ENCODE measurements around the gene SYT11.

The SYT11 gene

GRCh38 chr1:155867766-155868165 lies 8.4 kb downstream of the SYT11 start:
- Histone ChIP-seq H3K4me1 (ENCODE audit: control insufficient read depth, low read depth, low read length) (no peaks in the 10 kb centered on the region), H3K27me3 (ENCODE audit: control insufficient read depth, insufficient read depth, low read length) (no peaks in the 10 kb centered on the region), H3K9ac (ENCODE audit: low read length) (no peak overlapping the region), H3K27ac (ENCODE audit: low read length) (no peak overlapping the region), H3K36me3 (ENCODE audit: control insufficient read depth, low read depth, low read length) (no peaks in the 10 kb centered on the region), H3K9me3 (ENCODE audit: control insufficient read depth, low read depth, low read length) (no peaks in the 10 kb centered on the region), H3K4me3 (ENCODE audit: low read length) (no peak overlapping the region)

DNA sequence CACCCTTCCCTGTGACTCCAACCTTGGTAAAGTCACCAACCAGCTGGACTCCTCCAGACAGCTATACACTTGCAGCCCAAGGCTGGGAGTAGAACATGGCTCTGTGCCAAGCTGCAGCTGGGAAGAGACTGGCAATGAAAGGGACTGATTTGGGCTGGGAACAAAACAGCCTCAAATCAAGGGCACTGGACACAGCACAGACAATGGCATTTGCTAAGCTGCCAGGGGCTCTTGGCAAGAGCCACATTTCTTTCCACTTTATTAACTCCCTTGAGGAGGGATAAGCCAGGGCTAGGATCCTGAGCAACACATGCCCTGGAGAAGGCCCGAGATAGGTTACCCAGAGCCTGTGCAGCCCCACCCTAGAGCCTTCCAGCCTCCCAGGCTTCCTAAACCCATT lies 12.0 kb downstream of the SYT11 start:
- H3K27me3 ChIP-seq (ENCODE audit: control insufficient read depth, insufficient read depth, low read length) = no peaks in the 10 kb centered on the region
- no peak overlapping the region for H3K27ac ChIP-seq (ENCODE audit: low read length)

DNA sequence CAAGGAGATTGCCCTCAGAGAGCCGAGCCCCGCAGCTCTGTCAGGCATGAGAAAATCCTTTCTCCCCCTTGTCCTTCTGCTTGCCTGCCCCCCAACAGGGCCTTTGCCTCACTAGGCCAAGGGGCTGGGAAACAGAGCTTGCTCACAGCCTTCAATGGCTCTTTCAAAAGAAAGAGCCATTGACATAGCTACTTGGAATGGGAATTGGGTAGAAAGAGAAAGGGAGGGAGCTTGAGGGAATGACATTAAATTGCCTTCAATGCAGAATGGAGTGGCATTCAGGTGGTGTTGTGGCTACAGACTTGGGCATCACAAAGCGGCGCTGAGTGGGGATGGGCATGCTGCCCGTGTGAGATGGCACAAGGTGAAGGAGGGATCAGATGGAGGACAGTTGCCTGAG lies 13.2 kb downstream of the SYT11 start:
- H3K9ac ChIP-seq (ENCODE audit: low read length) = no peak overlapping the region
- H3K4me3 ChIP-seq (ENCODE audit: low read length) = no peak overlapping the region
- no peak overlapping the region for H3K27ac ChIP-seq (ENCODE audit: low read length)
- H3K4me1 ChIP-seq (ENCODE audit: control insufficient read depth, low read depth, low read length) = no peaks in the 10 kb centered on the region
- H3K9me3 ChIP-seq (ENCODE audit: control insufficient read depth, low read depth, low read length) = no peaks in the 10 kb centered on the region
- H3K27me3 ChIP-seq (ENCODE audit: control insufficient read depth, insufficient read depth, low read length) = no peaks in the 10 kb centered on the region
- no peaks in the 10 kb centered on the region for H3K36me3 ChIP-seq (ENCODE audit: control insufficient read depth, low read depth, low read length)

More for the DNA sequence above, 12.0 kb downstream of the SYT11 start:
- H3K9me3 ChIP-seq (ENCODE audit: control insufficient read depth, low read depth, low read length) = no peaks in the 10 kb centered on the region
- no peaks in the 10 kb centered on the region for H3K4me1 ChIP-seq (ENCODE audit: control insufficient read depth, low read depth, low read length)
- no peak overlapping the region for H3K9ac ChIP-seq (ENCODE audit: low read length)
- H3K36me3 ChIP-seq (ENCODE audit: control insufficient read depth, low read depth, low read length) = no peaks in the 10 kb centered on the region
- H3K4me3 ChIP-seq (ENCODE audit: low read length) = no peak overlapping the region

GRCh38 chr1:155873860-155874259 lies 14.5 kb downstream of the SYT11 start:
- H3K4me3 ChIP-seq (ENCODE audit: low read length) = no peak overlapping the region
- H3K9me3 ChIP-seq (ENCODE audit: control insufficient read depth, low read depth, low read length) = no peaks in the 10 kb centered on the region
- no peaks in the 10 kb centered on the region for H3K27me3 ChIP-seq (ENCODE audit: control insufficient read depth, insufficient read depth, low read length)
- no peak overlapping the region for H3K27ac ChIP-seq (ENCODE audit: low read length)
- no peaks in the 10 kb centered on the region for H3K4me1 ChIP-seq (ENCODE audit: control insufficient read depth, low read depth, low read length)
- no peaks in the 10 kb centered on the region for H3K36me3 ChIP-seq (ENCODE audit: control insufficient read depth, low read depth, low read length)
- no peak overlapping the region for H3K9ac ChIP-seq (ENCODE audit: low read length)

DNA sequence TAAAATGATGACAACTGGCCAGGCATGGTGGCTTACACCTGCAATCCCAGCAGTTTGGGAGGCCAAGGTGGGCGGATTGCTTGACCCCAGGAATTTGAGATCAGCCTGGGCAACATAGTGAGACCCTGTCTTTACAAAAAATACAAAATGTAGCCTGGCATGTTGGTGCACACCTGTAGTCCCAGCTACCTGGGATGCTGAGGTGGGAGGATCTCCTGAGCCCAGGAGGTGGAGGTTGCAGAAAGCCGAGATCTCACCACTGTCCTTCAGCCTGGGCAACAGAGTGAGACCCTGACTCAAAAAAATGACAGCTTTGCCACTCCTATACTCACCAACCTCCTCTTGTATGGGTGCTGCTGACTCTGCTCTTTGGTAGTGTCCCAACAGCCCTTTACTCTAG lies 18.6 kb downstream of the SYT11 start:
- Histone ChIP-seq H3K27me3 (ENCODE audit: control insufficient read depth, insufficient read depth, low read length) (no peaks in the 10 kb centered on the region), H3K27ac (ENCODE audit: low read length) (no peak overlapping the region), H3K36me3 (ENCODE audit: control insufficient read depth, low read depth, low read length) (no peaks in the 10 kb centered on the region), H3K9ac (ENCODE audit: low read length) (no peak overlapping the region), H3K4me1 (ENCODE audit: control insufficient read depth, low read depth, low read length) (no peaks in the 10 kb centered on the region), H3K4me3 (ENCODE audit: low read length) (no peak overlapping the region), H3K9me3 (ENCODE audit: control insufficient read depth, low read depth, low read length) (no peaks in the 10 kb centered on the region)

- Histone ChIP-seq H3K4me3 (ENCODE audit: low read length) (no peak overlapping the region), H3K4me1 (ENCODE audit: control insufficient read depth, low read depth, low read length) (no peaks in the 10 kb centered on the region), H3K27ac (ENCODE audit: low read length) (no peak overlapping the region), H3K9me3 (ENCODE audit: control insufficient read depth, low read depth, low read length) (no peaks in the 10 kb centered on the region), H3K9ac (ENCODE audit: low read length) (no peak overlapping the region), H3K36me3 (ENCODE audit: control insufficient read depth, low read depth, low read length) (no peaks in the 10 kb centered on the region), H3K27me3 (ENCODE audit: control insufficient read depth, insufficient read depth, low read length) (no peaks in the 10 kb centered on the region)
These were observed 20.9 kb downstream of the SYT11 start for GRCh38 chr1:155880251-155880650.

- H3K9me3 ChIP-seq (ENCODE audit: control insufficient read depth, low read depth, low read length) = no peaks in the 10 kb centered on the region
- H3K27me3 ChIP-seq (ENCODE audit: control insufficient read depth, insufficient read depth, low read length) = no peaks in the 10 kb centered on the region
- no peaks in the 10 kb centered on the region for H3K4me1 ChIP-seq (ENCODE audit: control insufficient read depth, low read depth, low read length)
- no peak overlapping the region for H3K4me3 ChIP-seq (ENCODE audit: low read length)
- no peak overlapping the region for H3K9ac ChIP-seq (ENCODE audit: low read length)
- no peak overlapping the region for H3K27ac ChIP-seq (ENCODE audit: low read length)
- no peaks in the 10 kb centered on the region for H3K36me3 ChIP-seq (ENCODE audit: control insufficient read depth, low read depth, low read length)
These were observed 21.6 kb downstream of the SYT11 start for GRCh38 chr1:155880950-155881349.

GRCh38 chr1:155882235-155882634 lies 22.9 kb downstream of the SYT11 start:
- Histone ChIP-seq H3K9ac (ENCODE audit: low read length) (no peak overlapping the region), H3K27me3 (ENCODE audit: control insufficient read depth, insufficient read depth, low read length) (no peaks in the 10 kb centered on the region), H3K4me3 (ENCODE audit: low read length) (no peak overlapping the region), H3K36me3 (ENCODE audit: control insufficient read depth, low read depth, low read length) (no peaks in the 10 kb centered on the region), H3K9me3 (ENCODE audit: control insufficient read depth, low read depth, low read length) (no peaks in the 10 kb centered on the region), H3K27ac (ENCODE audit: low read length) (no peak overlapping the region), H3K4me1 (ENCODE audit: control insufficient read depth, low read depth, low read length) (no peaks in the 10 kb centered on the region)

DNA sequence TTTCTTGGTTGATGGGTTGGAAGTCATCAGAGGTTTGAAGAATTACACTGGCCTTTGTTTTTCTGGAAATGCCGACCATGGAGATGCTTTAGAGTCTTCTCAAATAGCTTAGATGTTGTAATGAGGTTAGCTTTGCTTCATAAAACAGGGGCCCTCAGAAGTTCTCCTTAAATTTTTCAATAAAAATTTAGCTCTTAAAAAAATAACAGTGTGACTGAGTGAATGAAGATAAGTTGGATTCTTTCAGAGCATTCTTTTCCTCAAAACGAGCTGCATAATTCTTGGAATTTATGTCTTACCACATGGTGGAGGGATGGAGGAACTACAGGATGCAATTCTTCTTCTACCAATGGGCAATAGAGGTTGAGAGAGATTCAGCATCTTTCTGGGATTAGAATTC lies 23.4 kb downstream of the SYT11 start:
- H3K9ac ChIP-seq (ENCODE audit: low read length) = no peak overlapping the region
- no peaks in the 10 kb centered on the region for H3K27me3 ChIP-seq (ENCODE audit: control insufficient read depth, insufficient read depth, low read length)
- no peaks in the 10 kb centered on the region for H3K4me1 ChIP-seq (ENCODE audit: control insufficient read depth, low read depth, low read length)
- no peak overlapping the region for H3K27ac ChIP-seq (ENCODE audit: low read length)
- H3K9me3 ChIP-seq (ENCODE audit: control insufficient read depth, low read depth, low read length) = no peaks in the 10 kb centered on the region
- no peaks in the 10 kb centered on the region for H3K36me3 ChIP-seq (ENCODE audit: control insufficient read depth, low read depth, low read length)
- no peak overlapping the region for H3K4me3 ChIP-seq (ENCODE audit: low read length)

GRCh38 chr1:155884031-155884960 lies 24.9 kb downstream of the SYT11 start:
- H3K4me1 ChIP-seq (ENCODE audit: control insufficient read depth, low read depth, low read length) = no peaks in the 10 kb centered on the region
- H3K4me3 ChIP-seq (ENCODE audit: low read length) = no peak overlapping the region
- no peaks in the 10 kb centered on the region for H3K9me3 ChIP-seq (ENCODE audit: control insufficient read depth, low read depth, low read length)
- H3K27ac ChIP-seq (ENCODE audit: low read length) = no peak overlapping the region
- H3K27me3 ChIP-seq (ENCODE audit: control insufficient read depth, insufficient read depth, low read length) = no peaks in the 10 kb centered on the region
- no peaks in the 10 kb centered on the region for H3K36me3 ChIP-seq (ENCODE audit: control insufficient read depth, low read depth, low read length)
- H3K9ac ChIP-seq (ENCODE audit: low read length) = no peak overlapping the region

GRCh38 chr1:155884982-155885381 lies 25.6 kb downstream of the SYT11 start:
- Histone ChIP-seq H3K4me3 (ENCODE audit: low read length) (no peak overlapping the region), H3K27me3 (ENCODE audit: control insufficient read depth, insufficient read depth, low read length) (no peaks in the 10 kb centered on the region), H3K27ac (ENCODE audit: low read length) (no peak overlapping the region), H3K4me1 (ENCODE audit: control insufficient read depth, low read depth, low read length) (no peaks in the 10 kb centered on the region), H3K36me3 (ENCODE audit: control insufficient read depth, low read depth, low read length) (no peaks in the 10 kb centered on the region), H3K9ac (ENCODE audit: low read length) (no peak overlapping the region), H3K9me3 (ENCODE audit: control insufficient read depth, low read depth, low read length) (no peaks in the 10 kb centered on the region)

GRCh38 chr1:155888481-155888880 lies 29.1 kb downstream of the SYT11 start:
- Histone ChIP-seq H3K9ac (ENCODE audit: low read length) (no peak overlapping the region), H3K4me3 (ENCODE audit: low read length) (no peak overlapping the region), H3K36me3 (ENCODE audit: control insufficient read depth, low read depth, low read length) (no peaks in the 10 kb centered on the region), H3K4me1 (ENCODE audit: control insufficient read depth, low read depth, low read length) (no peaks in the 10 kb centered on the region), H3K27me3 (ENCODE audit: control insufficient read depth, insufficient read depth, low read length) (no peaks in the 10 kb centered on the region), H3K9me3 (ENCODE audit: control insufficient read depth, low read depth, low read length) (no peaks in the 10 kb centered on the region), H3K27ac (ENCODE audit: low read length) (no peak overlapping the region)
